AML-193 (cell line): ENCODE results near the gene SORCS2.

Experiments used
- DNase-seq, 2 experiments: peaks; one replicate each; lab custom pipeline; 2025; lab: John Stamatoyannopoulos, UW

The SORCS2 gene

DNA sequence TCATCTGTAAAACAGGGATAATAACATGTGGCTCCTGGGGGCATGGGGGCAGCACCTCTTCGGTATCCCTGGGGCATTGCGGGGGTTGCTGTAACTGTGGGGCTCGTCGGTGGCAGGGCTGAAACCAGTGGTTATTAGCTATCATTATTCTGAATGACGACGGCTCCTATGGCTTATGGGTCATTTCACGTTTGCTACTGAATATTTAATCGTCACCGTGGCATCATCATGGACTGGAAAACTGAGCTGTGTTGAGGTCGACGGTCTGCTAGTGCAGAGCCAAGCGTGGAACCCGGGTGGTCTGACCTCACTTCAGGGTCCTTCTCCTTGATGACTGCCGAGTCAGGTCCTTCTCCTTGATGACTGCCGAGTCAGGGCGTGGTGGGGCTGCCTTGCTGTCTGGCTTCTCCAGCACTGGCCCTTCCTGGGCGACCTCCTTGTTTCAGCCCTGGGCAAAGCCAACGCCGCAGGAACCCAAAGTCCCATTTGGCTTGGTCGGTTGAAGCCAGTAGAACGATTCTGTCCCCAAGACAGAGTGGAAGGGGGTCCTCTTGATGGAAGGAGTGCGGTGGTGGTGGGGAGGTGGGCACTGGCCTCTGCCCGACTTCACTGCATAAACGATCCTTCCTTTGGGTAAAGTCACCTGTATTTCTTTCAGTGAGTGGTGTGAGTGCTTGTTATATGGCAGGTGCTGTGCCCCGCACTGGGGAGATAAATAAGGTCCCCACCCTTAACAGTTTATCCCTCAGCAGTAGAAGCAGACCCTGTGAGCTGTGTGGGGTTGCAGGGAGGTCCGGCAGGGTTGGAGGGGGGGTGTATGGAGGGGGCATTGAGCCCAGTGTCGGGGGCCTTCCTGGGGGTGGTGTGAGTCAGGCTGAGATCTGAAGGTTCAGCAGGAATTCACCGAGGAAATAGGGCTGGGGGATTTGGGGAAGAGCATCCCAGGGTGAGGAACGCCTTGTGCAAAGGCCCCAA, 201.6 kb downstream of the SORCS2 start:
- DNase-seq: no peak

DNA sequence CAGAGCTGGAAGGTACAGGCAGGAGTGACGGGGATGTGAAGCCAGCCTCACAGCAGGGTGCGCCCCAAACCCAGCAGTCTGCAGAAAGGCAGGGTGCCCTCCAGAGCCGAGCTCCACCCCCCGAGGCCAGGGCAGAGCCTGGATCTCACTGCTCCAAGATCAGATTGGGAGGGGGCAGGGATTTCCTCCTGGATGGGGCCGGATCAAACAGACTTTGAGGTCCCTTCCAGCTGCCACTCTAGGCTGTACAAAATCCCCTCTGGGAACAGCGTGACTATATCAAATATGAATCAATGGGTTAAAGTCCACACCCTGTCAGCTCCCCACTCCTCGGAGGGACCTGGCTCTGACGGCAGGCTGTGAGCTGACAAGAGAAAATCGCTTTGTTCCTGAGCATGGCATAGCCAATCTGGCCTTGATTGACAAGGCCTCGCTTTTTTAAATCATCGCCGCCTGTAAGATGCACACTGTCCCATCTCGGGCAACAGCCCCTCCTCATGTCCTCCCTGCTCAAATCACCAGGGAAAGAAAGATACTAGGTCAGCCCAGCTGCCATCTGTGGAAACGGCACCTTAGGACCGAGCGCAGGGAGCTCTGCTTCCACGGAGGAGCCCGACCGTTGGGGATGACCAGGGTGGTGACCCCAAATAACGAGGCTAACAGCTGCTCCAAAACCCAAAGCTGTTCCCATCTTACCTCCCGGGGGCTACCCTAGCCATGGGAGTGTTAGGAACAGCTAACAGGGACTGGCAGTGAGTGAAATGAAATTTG, 202.5 kb downstream of the SORCS2 start:
- DNase-seq: no peak

DNA sequence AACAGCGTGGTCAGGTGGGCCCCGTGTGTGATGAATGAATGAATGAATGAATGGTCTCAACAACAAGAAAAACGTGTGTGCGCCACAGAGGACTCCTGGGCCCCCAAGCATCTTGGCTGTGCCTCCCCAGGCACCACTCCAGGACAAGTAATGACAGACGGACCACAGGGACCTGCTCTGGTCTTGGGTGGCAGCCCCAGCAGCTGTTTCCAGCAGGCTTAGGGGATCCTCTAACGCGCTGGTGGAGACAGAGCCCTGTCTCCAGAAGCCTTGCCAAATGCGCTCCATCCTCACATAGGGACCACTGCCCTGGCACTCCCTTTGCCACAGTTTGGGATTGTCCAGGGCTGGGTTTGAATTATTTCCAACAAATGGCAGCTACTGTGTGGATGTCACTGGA, 203.3 kb downstream of the SORCS2 start:
- DNase-seq: no peak

DNA sequence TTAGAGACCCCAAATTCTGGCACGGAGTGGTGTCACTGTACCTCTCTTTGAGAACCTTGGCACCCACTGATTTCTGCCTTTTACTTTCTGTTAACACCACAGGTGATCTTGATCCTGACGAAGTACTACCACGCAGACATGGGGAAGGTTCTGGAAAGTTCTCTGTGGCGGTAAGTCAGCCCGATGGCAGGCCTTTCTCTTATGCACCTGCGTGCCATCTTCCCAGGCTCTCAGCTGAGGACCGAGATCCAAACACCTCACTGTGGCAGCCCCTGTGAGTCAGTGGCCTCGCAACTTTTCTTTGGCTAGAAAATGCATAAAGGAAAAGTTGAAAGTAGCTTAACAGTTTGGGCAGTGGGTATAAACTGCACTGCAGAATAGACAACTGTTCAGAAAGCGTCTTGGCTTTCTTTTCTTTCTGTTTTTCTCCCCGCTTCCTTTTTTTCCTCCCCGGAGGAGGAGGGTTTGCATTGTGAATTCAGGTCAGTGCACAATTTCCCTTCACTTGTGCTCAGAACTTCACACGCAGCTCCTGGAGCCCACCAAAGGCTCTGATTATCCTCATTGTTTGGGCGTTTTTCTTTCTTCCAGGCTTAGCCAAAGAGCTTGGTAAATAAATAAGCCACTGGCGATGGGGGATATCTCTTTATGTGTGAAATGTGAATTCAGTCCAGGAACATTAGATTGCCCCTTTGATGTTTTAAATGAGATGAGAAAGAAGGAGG, 204.0 kb downstream of the SORCS2 start:
- no peak for DNase-seq

DNA sequence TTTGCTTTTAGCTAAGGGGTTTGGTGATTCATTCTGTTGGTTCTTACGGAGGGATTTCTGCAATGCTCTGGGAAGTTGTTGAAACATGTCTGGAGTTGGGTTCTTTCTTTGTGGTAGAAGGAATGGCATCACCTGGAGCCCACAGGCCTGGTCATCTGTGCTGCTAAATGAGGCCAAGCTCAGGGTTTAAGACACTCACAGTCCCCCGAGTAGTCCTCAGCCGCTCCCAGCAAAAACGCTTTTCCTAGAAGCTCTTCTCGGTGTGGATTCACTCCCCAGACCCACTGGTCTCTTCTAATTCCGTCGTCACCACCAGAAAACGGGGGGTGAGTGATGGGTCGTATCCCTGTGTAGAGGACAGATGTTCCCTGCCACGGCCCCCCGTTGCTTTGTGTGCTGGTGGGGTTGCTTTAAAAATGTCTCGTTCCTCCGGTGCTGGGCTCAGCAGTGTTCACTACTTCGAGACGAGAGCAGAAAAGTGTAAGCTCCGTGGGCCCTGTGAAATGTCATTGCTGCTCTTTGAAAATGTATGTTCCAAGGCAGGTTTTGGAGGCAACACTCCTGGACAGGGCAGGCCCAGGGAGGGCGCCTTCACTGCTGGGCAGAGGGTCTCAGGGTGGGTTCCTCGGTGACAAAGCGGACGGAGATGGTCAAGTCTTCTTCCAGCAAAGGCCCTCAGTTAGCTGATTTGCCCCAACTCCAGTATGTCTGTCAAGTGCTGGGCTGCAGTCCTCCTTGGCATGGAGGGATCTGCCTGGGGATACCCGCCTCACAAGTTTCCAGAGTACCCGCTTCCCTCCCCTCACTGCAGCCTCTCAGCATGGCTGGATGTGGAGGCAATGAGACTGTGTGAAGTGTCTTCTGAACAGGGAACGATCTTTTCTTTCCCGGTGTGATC, 205.1 kb downstream of the SORCS2 start:
- DNase-seq: no peak

DNA sequence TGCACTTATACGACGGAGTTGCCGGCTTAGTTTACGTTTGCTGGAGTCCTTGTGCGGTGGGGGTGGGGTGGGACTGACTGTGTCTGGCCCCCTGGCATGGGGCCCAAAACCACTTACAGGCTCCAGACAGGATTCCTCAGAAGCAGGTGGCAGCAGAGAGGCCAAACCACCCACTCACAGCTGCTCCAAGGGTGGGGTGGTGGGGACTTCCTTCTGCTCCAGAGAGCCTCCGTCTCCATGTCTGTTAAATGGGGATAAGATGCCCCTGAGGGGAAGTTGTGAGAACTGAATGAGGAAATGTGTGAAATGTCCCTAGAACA, 205.7 kb downstream of the SORCS2 start:
- DNase-seq: no peak

DNA sequence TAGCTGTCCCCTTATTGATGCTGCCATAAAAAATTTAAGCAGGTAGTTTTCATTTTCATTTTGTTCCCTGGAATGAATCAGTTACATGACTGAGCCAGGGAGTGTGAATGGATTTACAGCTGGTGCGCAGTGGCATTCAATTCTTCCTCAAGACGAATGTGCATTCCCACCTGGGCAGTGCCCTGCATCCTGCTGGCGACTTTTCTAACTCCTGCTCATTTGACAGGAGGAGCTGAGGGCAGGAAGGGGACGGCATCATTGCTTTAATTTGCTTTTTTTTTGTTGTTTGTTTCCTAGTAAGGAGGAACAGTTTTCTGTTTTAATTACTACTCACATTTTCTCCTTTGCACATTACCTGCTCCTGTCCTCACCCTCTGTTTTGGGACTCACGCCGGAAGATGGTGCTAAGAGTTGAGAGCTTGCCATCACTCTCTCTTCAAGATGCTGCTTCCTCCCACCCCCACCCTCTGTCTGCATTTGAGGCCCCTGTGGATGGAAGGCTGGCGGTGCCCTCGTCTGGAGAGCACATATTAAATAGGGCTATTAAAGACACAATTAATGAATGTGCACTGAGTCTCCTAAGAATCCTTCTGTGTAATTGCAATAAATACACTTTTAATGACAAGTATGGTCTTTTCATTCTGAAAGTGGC, 206.6 kb downstream of the SORCS2 start:
- DNase-seq: no peak

DNA sequence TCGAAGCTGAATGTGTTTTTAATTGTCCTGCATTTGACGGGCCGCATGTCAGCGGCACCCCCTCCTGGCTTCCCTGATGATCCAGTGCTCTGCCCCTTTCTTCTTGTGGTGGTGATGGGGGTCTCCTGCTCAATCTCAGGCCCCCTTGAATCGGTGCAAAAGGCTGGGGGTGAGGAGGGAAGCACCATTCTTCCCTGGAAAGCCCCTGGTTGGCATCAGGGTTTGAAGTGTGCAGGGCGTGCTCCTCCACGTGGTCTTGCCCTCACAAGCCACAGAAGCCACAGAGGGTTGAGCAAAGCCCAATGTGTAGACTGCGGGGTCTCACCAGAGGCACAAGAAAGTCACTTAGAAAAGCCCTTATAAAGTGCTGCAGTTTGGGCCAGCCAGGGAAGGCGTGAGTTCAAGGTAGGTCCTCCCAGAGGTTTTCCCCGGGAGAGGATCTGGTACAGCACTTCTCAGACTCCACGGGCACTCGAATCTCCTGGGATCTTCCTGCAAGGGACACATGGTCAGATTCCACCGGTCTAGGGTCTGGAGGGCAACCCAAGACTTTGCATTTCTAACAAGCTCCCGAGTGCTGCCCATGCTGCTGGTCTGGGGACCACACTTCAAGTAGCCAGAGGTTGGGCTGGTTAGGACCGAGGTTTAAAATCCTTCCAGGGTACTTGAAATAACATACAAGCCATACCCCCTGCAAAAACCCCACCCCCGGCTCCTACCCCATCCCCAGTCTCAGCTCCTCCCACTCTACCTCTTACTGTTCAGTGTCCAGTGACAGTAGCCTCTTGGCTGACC, 207.3 kb downstream of the SORCS2 start:
- DNase-seq: no peak

DNA sequence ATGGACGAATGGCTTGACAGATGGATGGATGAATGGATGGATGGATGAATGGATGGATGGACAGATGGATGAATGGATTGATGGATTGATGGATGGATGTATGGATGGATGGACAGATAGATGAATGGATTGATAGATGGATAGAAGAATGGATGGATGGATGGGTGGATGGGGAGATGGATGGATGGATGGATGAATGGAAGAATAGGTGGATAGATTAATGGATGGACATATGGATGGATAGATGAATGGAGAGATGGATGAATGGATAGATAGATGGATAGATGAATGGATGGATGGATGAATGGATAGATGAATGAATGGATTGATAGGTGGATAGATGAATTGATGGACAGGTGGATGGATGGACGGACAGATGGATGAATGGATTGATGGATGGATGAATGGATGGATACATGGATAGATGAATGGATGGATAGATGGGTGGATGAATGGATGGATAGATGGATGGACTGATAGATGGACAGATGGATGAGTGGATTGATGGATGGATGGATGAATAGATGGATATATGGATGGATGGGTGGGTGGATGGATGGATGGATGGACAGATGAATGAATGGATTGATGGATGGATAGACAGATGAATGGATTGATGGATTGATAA, 208.4 kb downstream of the SORCS2 start:
- no peak for DNase-seq

DNA sequence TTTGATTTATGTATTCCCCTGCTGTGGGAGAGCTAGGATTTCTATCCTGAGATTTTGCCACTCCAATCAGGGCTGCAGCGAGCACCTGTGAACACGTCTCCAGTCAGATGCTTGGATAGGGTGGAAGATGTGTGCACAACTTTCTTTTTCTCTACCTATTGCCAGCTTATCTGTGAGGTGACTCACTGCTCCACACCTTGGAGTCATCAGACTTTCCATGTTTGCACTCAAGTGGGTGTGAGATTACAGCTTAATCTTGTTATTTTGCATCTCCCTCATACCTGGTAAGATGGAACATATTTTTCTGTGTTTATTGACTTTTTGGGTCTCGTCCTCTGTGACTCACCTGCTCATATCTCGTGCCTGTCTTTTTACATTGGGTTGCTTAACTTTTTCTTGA, 210.2 kb downstream of the SORCS2 start:
- DNase-seq: no peak

DNA sequence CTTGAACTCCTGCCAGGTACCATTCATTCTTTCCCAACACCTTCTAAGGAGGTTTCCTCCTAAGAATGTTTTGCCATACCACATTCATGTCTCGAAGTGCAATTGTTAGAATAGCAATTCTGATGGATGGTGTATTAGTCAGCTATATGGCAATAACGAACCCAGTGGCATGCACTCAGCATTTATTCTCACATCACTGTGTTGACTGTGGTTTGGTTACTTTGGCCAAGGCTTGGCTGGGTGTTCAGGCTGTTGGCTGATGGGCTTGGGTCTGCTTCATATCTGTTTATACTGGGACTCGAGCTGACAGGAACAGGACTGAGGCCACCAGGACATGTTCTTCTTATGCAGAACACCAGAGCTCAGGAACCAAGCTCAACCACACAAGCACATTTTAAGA, 210.7 kb downstream of the SORCS2 start:
- no peak for DNase-seq

DNA sequence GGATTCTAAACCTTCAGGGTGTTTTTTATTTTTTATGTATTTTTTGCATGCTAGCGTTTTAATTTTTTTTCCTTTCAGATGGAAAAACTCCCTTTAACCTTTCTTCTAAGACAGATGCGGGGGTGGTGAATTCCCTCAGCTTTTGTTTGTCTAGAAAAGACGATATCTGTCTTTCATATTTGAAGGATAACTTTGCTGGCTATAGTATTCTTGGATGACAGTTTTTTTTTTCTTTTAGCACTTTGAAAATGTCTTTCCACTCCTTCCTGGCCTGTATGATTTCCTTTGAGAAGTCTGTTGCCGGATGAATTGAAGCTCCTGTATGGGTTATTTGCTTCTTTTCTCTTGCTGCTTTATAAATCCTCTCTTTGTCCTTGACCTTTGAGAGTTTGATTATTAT, 215.8 kb downstream of the SORCS2 start:
- no peak for DNase-seq

DNA sequence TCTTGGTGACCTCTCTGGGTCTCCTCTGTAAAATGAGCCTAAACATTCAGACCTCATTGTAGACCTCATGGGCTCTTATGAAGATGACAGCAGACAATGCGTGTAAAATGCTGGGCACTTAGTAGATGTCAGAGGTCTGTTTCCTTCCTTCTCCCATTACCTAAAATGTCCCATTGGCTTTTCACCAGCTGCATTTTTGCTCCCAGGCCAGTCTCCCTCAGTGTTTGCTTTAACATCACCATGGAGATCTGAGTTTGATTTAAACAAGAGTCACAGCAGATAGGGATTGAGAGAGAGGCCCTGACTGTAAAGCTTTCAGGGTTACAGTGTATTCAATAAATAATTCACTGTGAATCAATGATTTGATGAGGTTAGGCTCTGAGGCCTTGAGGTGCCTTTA, 218.1 kb downstream of the SORCS2 start:
- DNase-seq: no peak

DNA sequence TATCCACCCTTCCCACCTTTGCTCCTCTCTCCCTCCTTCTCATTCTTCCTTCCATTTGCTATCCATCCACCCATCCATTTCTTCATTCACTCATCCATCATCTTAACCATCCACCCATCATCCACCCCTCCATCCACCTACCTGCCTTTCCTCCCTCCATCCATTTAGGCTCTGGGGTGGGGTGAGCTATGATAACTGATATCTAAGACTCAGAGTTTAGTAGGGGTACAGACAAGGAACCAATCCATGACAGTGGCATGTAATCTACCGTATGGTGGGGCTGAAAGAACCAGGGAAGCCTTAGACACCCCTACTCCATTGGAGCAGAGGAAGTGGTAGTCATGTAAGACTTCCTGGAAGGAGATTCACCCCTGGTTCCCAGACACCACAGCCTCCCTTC, 219.2 kb downstream of the SORCS2 start:
- no peak for DNase-seq

DNA sequence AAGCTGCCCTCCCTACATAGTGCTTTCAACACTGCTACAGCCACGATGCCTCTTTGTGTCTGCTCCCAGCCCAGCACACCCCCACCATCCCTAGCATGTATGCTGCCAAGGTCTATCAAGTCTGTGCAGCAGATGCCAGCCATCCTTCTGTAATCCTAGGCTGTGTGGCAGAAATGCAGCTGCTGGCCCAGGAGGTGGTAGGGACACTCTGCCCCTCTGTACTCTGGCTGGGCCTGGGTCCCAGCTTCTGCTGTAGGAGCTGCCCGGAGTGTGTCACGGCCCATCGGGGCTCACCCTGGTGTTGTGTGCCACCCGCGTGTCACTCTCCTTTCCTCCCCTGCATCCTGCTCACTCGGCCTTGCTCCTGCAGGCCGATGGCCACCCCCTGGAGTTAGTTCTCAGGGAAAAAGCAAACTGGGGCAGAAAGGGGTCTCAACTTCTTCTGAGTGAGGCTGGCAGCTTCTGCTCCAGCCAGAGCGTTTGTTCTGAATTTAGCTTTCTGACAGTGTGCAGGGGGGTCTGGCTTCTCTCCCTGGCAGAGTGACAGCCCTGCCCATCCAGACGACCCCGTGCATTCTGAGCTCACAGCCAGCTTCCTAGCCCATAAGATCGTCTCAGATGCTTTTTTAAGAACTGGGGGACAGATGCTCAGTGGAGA, 219.7 kb downstream of the SORCS2 start:
- DNase-seq: no peak

DNA sequence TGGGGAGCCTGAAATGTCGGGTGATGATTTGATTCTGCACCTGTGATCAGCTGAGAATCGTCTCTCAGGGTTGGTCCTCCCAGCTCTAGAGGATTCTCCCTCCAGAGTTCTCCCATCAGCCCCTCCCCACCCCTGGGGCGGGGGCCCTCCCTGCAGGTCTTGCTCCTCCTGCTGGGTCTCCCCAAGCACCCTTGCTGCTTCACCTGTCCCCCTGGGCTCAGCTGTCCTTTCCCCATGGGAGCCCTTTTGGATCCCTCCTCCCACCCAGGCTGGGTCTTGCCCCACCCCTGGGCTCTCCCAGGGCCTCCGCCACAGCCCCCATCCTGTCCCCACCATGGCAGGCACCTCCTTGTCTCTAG, 220.2 kb downstream of the SORCS2 start:
- DNase-seq: no peak

DNA sequence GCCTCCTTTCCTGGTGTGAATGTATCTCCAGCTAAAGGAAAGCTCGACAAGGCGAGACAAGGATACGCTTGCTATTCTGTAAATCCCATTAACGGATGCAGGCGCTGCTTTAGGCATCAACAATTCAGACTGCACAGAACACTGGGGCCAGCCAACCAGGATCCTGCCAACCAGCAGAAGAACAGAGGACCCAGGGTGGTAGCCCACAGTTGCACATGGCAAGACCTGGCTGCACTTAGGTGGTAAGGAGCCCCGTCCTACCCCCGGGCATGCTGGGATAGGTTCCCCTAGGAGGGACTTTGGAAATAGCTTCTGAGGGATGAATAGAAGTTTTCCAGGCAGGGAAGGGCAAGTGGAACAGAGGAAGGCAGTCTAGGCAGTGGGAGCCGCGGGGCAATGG, 221.7 kb downstream of the SORCS2 start:
- DNase-seq: no peak

DNA sequence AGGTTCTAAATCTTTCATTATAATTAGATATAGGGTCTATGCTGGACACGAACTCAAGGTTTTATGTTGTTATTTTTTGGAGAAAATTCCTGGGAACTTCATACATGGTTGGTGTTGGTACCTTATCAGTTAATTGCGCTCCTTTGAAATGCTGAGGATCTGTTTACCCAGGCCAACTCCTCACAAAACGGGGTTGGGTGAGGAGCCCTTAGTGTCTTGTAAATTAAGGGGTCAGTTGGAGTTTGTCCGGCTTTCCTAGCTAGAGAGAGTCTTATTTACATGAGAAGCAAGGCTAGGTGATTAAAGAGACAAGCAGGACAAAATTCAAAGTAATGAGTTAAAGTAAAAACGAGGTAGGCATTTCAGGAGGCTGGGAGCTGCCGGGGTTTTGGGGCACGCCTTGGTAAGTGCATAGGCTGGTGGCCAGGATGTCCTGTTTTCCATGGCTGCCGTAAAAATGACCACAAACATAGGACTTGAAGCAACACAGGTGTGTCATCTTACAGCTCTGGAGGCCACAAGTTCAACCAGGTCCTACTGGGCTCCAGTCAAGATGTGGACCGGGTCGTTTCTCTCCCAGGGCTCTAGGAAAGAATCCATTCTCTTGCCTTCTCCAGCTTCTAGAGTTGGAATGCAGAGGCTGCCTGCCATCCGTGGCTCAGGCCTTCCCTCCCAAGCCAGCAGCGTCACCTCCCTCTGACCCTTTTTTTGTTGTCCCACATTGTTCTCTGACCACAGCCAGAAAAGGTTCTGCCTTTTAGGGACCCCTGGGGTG, 222.6 kb downstream of the SORCS2 start:
- no peak for DNase-seq
